ENCODE results near the gene MTHFSD. TPM values are rescaled to one million over a fixed set of nuclear protein-coding genes. Genes with fewer than 3 reads are reported as not detected.

Gene MTHFSD
- total RNA-seq, 1 donor from 2014 or later = 15.7 TPM

- peak; percentile 51 for DNase-seq
Observed at GRCh38 chr16:86502856-86503748, 51.9 kb downstream of the MTHFSD start.

GRCh38 chr16:86501989-86502855 is 52.8 kb downstream of the MTHFSD start:
- no peak for DNase-seq

- no peak for DNase-seq
Observed at GRCh38 chr16:86500708-86501510, 54.1 kb downstream of the MTHFSD start.

- no peak for DNase-seq
Observed at GRCh38 chr16:86499889-86500707, 54.9 kb downstream of the MTHFSD start.

GRCh38 chr16:86499440-86499786 is 55.6 kb downstream of the MTHFSD start:
- no peak for DNase-seq

- DNase-seq = no peak
Observed at GRCh38 chr16:86498671-86499439, 56.2 kb downstream of the MTHFSD start.

- no peak for DNase-seq
Observed at GRCh38 chr16:86498155-86498670, 56.8 kb downstream of the MTHFSD start.

GRCh38 chr16:86497551-86498021 is 57.4 kb downstream of the MTHFSD start:
- no peak for DNase-seq

- no peak for DNase-seq
Observed at GRCh38 chr16:86496929-86497461, 58.0 kb downstream of the MTHFSD start.

GRCh38 chr16:86496262-86496928 is 58.6 kb downstream of the MTHFSD start:
- no peak for DNase-seq

GRCh38 chr16:86495756-86496261 is 59.2 kb downstream of the MTHFSD start:
- no peak for DNase-seq

- DNase-seq = no peak
Observed at GRCh38 chr16:86495357-86495701, 59.7 kb downstream of the MTHFSD start.

- no peak for DNase-seq
Observed at GRCh38 chr16:86494565-86495356, 60.3 kb downstream of the MTHFSD start.

GRCh38 chr16:86494039-86494564 is 60.9 kb downstream of the MTHFSD start:
- no peak for DNase-seq

- no peak for DNase-seq
Observed at GRCh38 chr16:86492961-86493629, 61.9 kb downstream of the MTHFSD start.

- DNase-seq = no peak
Observed at GRCh38 chr16:86492267-86492960, 62.6 kb downstream of the MTHFSD start.

GRCh38 chr16:86491640-86492023 is 63.4 kb downstream of the MTHFSD start:
- DNase-seq = no peak
